Keratinocyte (primary cell): ENCODE measurements around the gene SMIM32. TPM values are rescaled to one million over a fixed set of nuclear protein-coding genes. Genes with fewer than 3 reads are reported as not detected.

ENCODE experiments used
- DNase-seq: peaks from one replicate; pipeline ENCODE4 v3.0.0-alpha.2; 2011; ENCODE audit warnings: low read depth, missing footprints, low spot score
- FAIRE-seq: peaks from 2 replicates; lab custom pipeline; 2011; peaks lifted over from hg19 to GRCh38; lab: Jason Lieb, UNC
- H2AFZ ChIP-seq: 2 replicates; pipeline ENCODE4 v1.6.0; 2012; ENCODE audit warnings: low read length, control low read depth, inconsistent platforms; ENCODE audit not compliant: control insufficient read depth
- H3K27ac ChIP-seq: 2 replicates; pipeline ENCODE4 v1.5.1; 2011; ENCODE audit warnings: low read length; ENCODE audit not compliant: control insufficient read depth, insufficient read depth
- H3K27me3 ChIP-seq: 3 replicates; pipeline ENCODE4 v1.6.0; 2011; ENCODE audit warnings: low read length; ENCODE audit not compliant: control insufficient read depth, insufficient read depth; ENCODE audit errors: extremely low read depth
- H3K36me3 ChIP-seq, 2 experiments: 2 replicates in 1 of 2; 3 replicates in 1 of 2; pipeline ENCODE4 v1.5.1; 2011; ENCODE audit warnings: low read length in 2 of 2, mild to moderate bottlenecking in 1 of 2; ENCODE audit not compliant: control insufficient read depth in 2 of 2, insufficient read depth in 2 of 2; ENCODE audit errors: extremely low read depth in 1 of 2
- H3K4me1 ChIP-seq: 3 replicates; pipeline ENCODE4 v1.5.1; 2011; ENCODE audit warnings: low read length; ENCODE audit not compliant: control insufficient read depth, insufficient read depth; ENCODE audit errors: extremely low read depth
- H3K4me2 ChIP-seq: 3 replicates; pipeline ENCODE4 v1.6.0; 2011; ENCODE audit warnings: low read depth, low read length; ENCODE audit not compliant: control insufficient read depth, insufficient read depth; ENCODE audit errors: extremely low read depth
- H3K4me3 ChIP-seq, 3 experiments: fragments of 200-600 bp in 1 of 3; sonication (generic) in 1 of 3; 2 replicates in 2 of 3; 3 replicates in 1 of 3; pipeline ENCODE4 v1.5.1; 2011 to 2016; ENCODE audit warnings: low read length in 3 of 3, mild to moderate bottlenecking in 3 of 3, control low read depth in 2 of 3, inconsistent platforms in 1 of 3, low read depth in 1 of 3, mixed read lengths in 1 of 3, mixed run types in 1 of 3, moderate library complexity in 1 of 3; ENCODE audit not compliant: control insufficient read depth in 2 of 3, insufficient read depth in 2 of 3; ENCODE audit errors: extremely low read depth in 1 of 3
- H3K79me2 ChIP-seq: 2 replicates; pipeline ENCODE4 v1.6.0; 2012; ENCODE audit warnings: low read length; ENCODE audit not compliant: control insufficient read depth, insufficient read depth
- H3K9ac ChIP-seq: 3 replicates; pipeline ENCODE4 v1.6.0; 2011; ENCODE audit warnings: low read length; ENCODE audit not compliant: control insufficient read depth, insufficient read depth; ENCODE audit errors: extremely low read depth
- H3K9me1 ChIP-seq: 3 replicates; pipeline ENCODE4 v1.6.0; 2011; ENCODE audit warnings: low read length; ENCODE audit not compliant: control insufficient read depth, insufficient read depth; ENCODE audit errors: extremely low read depth
- H3K9me3 ChIP-seq: 2 replicates; pipeline ENCODE4 v1.5.1; 2012; ENCODE audit warnings: low read depth, low read length; ENCODE audit not compliant: control insufficient read depth
- H4K20me1 ChIP-seq: 3 replicates; pipeline ENCODE4 v1.6.0; 2011; ENCODE audit warnings: low read length; ENCODE audit not compliant: control insufficient read depth, insufficient read depth; ENCODE audit errors: extremely low read depth
- CTCF ChIP-seq, 3 experiments: IDR thresholded peaks in 1 of 3; conservative IDR thresholded peaks in 1 of 3; optimal IDR thresholded peaks in 1 of 3; 2 replicates in 2 of 3; 3 replicates in 1 of 3; pipeline versions ENCODE3 to v1.5.1; 2011; ENCODE audit warnings: low read length in 3 of 3, mild to moderate bottlenecking in 3 of 3, moderate library complexity in 2 of 3, control low read depth in 1 of 3, inconsistent platforms in 1 of 3; ENCODE audit not compliant: insufficient read depth in 2 of 3; ENCODE audit errors: extremely low read depth in 1 of 3
- EZH2 ChIP-seq: IDR thresholded peaks from one replicate; pipeline ENCODE4 v1.6.1; 2012; ENCODE audit warnings: inconsistent platforms, mild to moderate bottlenecking, low read length, moderate library complexity
- dilution Hi-C: fragments of 300-500 bp; cut with MboI; formaldehyde crosslinking; loops from one replicate; pipeline ENCODE4 v1.7.0; 2020; ENCODE audit warnings: low sequenced_read_pairs; ENCODE audit not compliant: extremely low pct_ligation_motif_present
- polyA plus RNA-seq, 5 experiments: library from polyadenylated mRNA; depleted of rRNA in 3 of 5; stranded (reverse) in 3 of 5; stranded (forward) in 1 of 5; unstranded in 1 of 5; fragments of >200 nt; gene quantifications; 1 replicate in 1 of 5; 2 replicates in 3 of 5; 3 replicates in 1 of 5; pipeline versions ENCODE4 v1.2.1 to v1.2.3, GENCODE V29; 2011 to 2012; ENCODE audit warnings: missing spikeins in 2 of 5, low read depth in 1 of 5, low replicate concordance in 1 of 5

The SMIM32 gene
- polyA plus RNA-seq, 1 donor (not counting 4 experiments of a cell fraction or from before 2014, with no cell fraction given): not detected

GRCh38 chr5:136193322-136193935 lies 467 bp upstream of the SMIM32 start:
- Histone ChIP-seq H3K27ac (no peak overlapping the region), H3K4me1 (peaks cover 17% of the 10 kb centered on the region), H3K4me2 (peak overlapping the region; percentile 51), H3K9me1 (no peaks in the 10 kb centered on the region), H4K20me1 (peaks cover 6% of the 10 kb centered on the region), H3K9ac (no peak overlapping the region), H2AFZ (no peak overlapping the region), H3K27me3 (peaks cover 37% of the 10 kb centered on the region), H3K9me3 (no peaks in the 10 kb centered on the region), H3K36me3 (peaks cover 0 to 2% of the 10 kb centered on the region in 2 experiments), H3K79me2 (no peaks in the 10 kb centered on the region), H3K4me3 (peak overlapping the region in 1 of 3 experiments; percentile 55)
- FAIRE-seq: no peak
- dilution Hi-C loops: no loop called here
- no peak for DNase-seq
- peak; percentile 70 for TF ChIP-seq EZH2
- no peak for TF ChIP-seq CTCF (optimal IDR thresholded peaks at IDR 0.05 in 1 of 3, IDR thresholded peaks at IDR 0.05 in 1 of 3, conservative IDR thresholded peaks at IDR 0.05 in 1 of 3; ENCODE audit: extremely low read depth in 1 of 3, insufficient read depth in 2 of 3, low read length in 3 of 3)

GRCh38 chr5:136192015-136192525 lies 892 bp downstream of the SMIM32 start:
- no peak overlapping the region for H3K9ac ChIP-seq
- H3K4me3 ChIP-seq: peak overlapping the region in 2 of 3 experiments; percentile 48 to 63
- TF ChIP-seq EZH2 (peak; percentile 85), CTCF (optimal IDR thresholded peaks at IDR 0.05 in 1 of 3, IDR thresholded peaks at IDR 0.05 in 1 of 3, conservative IDR thresholded peaks at IDR 0.05 in 1 of 3; ENCODE audit: extremely low read depth in 1 of 3, insufficient read depth in 2 of 3, low read length in 3 of 3) (no peak)
- H3K4me1 ChIP-seq: peaks cover 17% of the 10 kb centered on the region
- FAIRE-seq (no peak), DNase-seq (no peak)
- H3K4me2 ChIP-seq: peak overlapping the region; percentile 85
- H3K36me3 ChIP-seq: peaks cover 0 to 6% of the 10 kb centered on the region in 2 experiments
- peaks cover 6% of the 10 kb centered on the region for H4K20me1 ChIP-seq
- H3K27ac ChIP-seq: no peak overlapping the region
- H3K79me2 ChIP-seq: no peaks in the 10 kb centered on the region
- H3K9me1 ChIP-seq: no peaks in the 10 kb centered on the region
- dilution Hi-C loops: no loop called here
- peaks cover 37% of the 10 kb centered on the region for H3K27me3 ChIP-seq
- H2AFZ ChIP-seq: no peak overlapping the region
- H3K9me3 ChIP-seq: no peaks in the 10 kb centered on the region
